8988T (cell line): ENCODE measurements around the gene PSD2.

Source experiments
- DNase-seq: peaks from one replicate; pipeline ENCODE4 v3.0.0; 2011

Gene PSD2

DNA sequence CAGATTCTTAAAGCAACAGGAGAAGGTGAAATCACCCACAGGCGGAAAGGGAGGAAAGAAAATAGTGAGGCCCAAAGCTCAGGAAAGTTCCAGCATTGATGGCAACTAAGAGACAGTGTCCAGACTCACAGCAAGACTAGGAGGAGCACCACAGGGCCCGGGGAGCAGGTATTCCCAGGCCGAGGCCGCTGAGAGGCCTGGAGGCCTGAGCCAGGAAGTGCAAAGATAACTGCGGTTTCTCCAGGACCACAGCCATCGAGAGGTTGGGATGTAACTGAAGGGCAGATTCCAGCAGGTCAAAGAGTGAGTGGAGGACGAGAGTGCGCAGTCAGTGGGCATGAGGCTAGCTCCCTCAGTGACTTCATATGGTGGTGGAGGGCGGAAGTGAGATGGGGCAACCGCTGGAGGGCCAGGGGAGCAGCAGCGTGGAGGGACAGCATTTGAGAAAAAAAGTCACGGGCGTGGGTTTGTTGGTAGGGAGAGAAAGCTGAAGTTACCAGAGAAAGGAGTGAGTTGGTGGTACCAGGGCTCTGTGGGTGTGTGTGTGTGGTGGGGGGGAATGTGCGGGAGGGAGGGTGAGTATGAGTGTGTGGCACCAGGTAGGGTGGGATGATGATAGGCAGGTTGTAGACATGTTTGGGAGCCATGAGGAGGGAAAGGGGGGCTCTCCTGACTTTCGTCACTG lies 89.7 kb downstream of the PSD2 start:
- DNase-seq, result no peak

DNA sequence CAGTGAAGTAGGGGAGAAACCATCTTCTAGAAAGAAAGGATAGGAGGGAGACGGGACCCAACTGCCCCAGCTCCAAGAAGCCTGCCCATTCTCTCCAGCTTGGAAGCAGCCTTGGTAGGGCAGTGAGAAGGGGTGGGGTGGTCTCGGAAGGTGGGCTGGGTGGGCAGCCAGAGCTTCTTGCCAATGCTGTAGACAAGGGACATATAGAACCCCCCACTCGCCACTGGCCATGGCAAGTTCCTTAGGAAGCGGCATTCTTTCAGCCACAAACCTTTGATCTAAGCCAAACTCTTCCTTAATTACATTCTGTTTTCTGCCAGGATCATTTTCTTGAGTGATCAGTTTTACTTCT lies 90.2 kb downstream of the PSD2 start:
- DNase-seq, result no peak

DNA sequence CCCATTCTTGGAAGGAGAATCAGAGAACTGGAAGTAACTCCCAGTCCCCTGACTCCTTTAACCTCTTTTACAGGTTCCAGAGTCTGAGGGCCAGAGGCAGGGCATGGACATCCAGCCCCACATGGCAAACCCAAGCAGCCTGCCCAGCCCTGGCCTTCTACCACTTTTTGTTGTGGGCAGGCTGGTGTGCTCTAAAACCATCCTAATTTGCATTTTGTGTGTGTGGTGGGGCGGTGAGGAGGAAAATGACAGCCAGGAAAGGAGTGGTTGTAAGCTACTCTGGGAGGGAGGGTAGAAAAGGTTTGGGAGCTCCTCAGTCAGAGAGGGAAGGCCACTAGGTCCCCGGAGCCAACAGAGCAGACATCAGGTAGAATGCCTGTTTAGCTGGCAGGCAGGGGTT lies 90.6 kb downstream of the PSD2 start:
- no peak for DNase-seq

DNA sequence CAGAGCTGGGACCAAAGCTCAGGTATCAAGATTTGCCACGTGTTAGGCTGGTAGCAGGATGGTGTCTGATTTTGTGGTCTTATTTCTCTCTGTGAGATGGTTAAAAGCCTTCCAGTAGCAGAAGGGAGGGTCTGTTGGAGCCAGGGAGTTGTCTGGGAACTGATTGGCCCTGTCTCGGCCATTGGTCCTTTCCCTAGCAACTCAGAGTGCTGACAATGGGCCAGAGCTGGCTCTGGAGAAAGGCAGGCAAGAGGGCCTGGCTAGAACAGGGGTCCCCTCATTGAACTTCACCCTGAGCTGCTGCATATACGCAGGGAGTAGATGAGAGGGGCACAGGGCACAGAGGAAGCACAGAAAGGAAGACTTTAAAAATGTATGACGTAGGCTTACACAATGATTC lies 92.8 kb downstream of the PSD2 start:
- DNase-seq, result no peak

DNA sequence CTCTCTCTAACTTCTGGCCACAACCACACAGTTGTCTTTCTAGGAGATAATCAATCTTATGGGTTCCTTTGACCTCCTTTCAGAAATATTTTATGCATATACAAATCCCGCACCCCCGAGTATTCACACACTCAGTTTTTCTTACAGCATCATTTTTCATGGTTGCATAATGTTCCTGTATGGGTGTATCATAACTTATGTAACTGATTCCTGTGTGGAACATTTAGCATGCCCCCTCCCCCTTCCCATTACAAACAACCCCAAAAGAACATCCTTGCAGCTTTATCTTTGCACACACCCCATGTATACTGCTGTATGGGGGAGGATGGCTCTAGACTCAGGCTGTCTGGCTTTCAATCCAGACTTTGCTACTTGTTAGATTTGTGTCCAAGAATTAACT lies 93.8 kb downstream of the PSD2 start:
- no peak for DNase-seq

DNA sequence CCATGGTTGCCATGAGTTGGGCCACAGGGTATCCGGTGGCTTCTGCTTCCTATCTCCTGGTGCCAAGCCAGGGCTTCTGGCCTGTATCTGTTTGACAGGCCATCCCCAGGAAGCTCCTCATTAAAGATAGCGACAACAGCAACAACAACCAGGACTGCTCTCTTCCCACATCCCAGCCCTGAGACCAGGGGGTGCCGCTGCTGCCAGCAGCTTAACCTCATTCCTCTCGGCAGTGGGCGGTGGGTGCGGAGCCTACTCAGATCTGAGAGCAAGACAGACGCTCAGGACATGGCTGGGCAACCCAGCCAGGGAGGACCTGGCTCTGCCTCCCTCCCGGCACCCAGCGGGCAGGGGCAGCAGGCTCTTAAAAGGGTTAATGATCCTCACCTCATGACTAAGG lies 98.3 kb downstream of the PSD2 start:
- no peak for DNase-seq
